ENCODE data around the gene INTS2. TPM values are rescaled to one million over a fixed set of nuclear protein-coding genes. Genes with fewer than 3 reads are reported as not detected.

The INTS2 gene
- polyA plus RNA-seq, 2 of the 4 experiments (the other 2 are of a cell fraction): 14.0 to 35.0 TPM

- Histone ChIP-seq H3K9me3 (no peaks in the 10 kb centered on the region), H3K4me1 (no peaks in the 10 kb centered on the region), H3K27ac (no peak overlapping the region), H3K4me2 (no peak overlapping the region), H3K4me3 (no peak overlapping the region)
- ATAC-seq (no peak), FAIRE-seq (no peak), DNase-seq (ENCODE audit: low read depth in 1 of 2, low spot score in 1 of 2) (no peak)
- 96% methylated on average over 3 of the region's 3 CpGs for WGBS (ENCODE audit: missing lambda C conversion rate)
- POLR2A ChIA-PET: no interaction called here
- TF ChIP-seq NFE2L2 (conservative IDR thresholded peaks at IDR 0.05; ENCODE audit: low read length) (no peak), HEYL (CRISPR knock-in tag; IDR thresholded peaks at IDR 0.05) (no peak), KDM5A (IDR thresholded peaks at IDR 0.05) (no peak), ESRRA (IDR thresholded peaks at IDR 0.05; ENCODE audit: borderline replicate concordance, low read length) (no peak), PBX3 (IDR thresholded peaks at IDR 0.05) (no peak), BCL3 (IDR thresholded peaks at IDR 0.05) (no peak), HDAC2 (IDR thresholded peaks at IDR 0.05) (no peak), JUNB (IDR thresholded peaks at IDR 0.05) (no peak), MYC (IDR thresholded peaks at IDR 0.05; ENCODE audit: borderline replicate concordance, low read length) (no peak)
- CTCF ChIA-PET: no interaction called here
Observed at GRCh38 chr17:61817452-61817851, 110.3 kb downstream of the INTS2 start.

GRCh38 chr17:61816538-61816937 lies 111.2 kb downstream of the INTS2 start:
- DNase-seq (ENCODE audit: low read depth in 1 of 2, low spot score in 1 of 2) (no peak), ATAC-seq (no peak), FAIRE-seq (no peak)
- H3K27ac ChIP-seq: no peak overlapping the region
- CTCF ChIA-PET: interaction anchor here (1.5 kb wide), 1 partner anchor 20 kb away, joined by 4 read pairs; no protein-coding TSS in a partner anchor
- no peaks in the 10 kb centered on the region for H3K9me3 ChIP-seq
- 81% methylated on average over 4 of the region's 4 CpGs for WGBS (ENCODE audit: missing lambda C conversion rate)
- H3K4me2 ChIP-seq: no peak overlapping the region
- no peak overlapping the region for H3K4me3 ChIP-seq
- POLR2A ChIA-PET: no interaction called here
- H3K4me1 ChIP-seq: no peaks in the 10 kb centered on the region
- no peak for TF ChIP-seq MYC (IDR thresholded peaks at IDR 0.05; ENCODE audit: borderline replicate concordance, low read length)
- TF ChIP-seq ELK1 (IDR thresholded peaks at IDR 0.05; ENCODE audit: low read depth, low read length): no peak
- no peak for TF ChIP-seq ZFP36 (IDR thresholded peaks at IDR 0.05; ENCODE audit: borderline replicate concordance, partially characterized antibody)
- TF ChIP-seq NR3C1 (IDR thresholded peaks at IDR 0.05): no peak
- no peak for TF ChIP-seq E2F6 (IDR thresholded peaks at IDR 0.05; ENCODE audit: borderline replicate concordance, low read depth)
- TF ChIP-seq EHMT2 (IDR thresholded peaks at IDR 0.05; ENCODE audit: low read depth): no peak
- no peak for TF ChIP-seq FOSB (CRISPR knock-in tag; IDR thresholded peaks at IDR 0.05)
- TF ChIP-seq POLR2AphosphoS2 (conservative IDR thresholded peaks at IDR 0.05; ENCODE audit: low read length): no peak
- TF ChIP-seq HEYL (CRISPR knock-in tag; IDR thresholded peaks at IDR 0.05): no peak
- TF ChIP-seq RARB (CRISPR knock-in tag; IDR thresholded peaks at IDR 0.05): no peak
- TF ChIP-seq MAFK (IDR thresholded peaks at IDR 0.05; ENCODE audit: partially characterized antibody): no peak
- TF ChIP-seq GATA3 (IDR thresholded peaks at IDR 0.05; ENCODE audit: borderline replicate concordance): no peak
- no peak for TF ChIP-seq HES2 (IDR thresholded peaks at IDR 0.05)
- no peak for TF ChIP-seq JUNB (IDR thresholded peaks at IDR 0.05)
- no peak for TF ChIP-seq FOXS1 (CRISPR knock-in tag; IDR thresholded peaks at IDR 0.05)
- no peak for TF ChIP-seq ATOH8 (CRISPR knock-in tag; IDR thresholded peaks at IDR 0.05; ENCODE audit: low read depth)
- TF ChIP-seq PHF8 (IDR thresholded peaks at IDR 0.05; ENCODE audit: borderline replicate concordance, low read depth): no peak
- TF ChIP-seq BCL3 (IDR thresholded peaks at IDR 0.05): no peak
- TF ChIP-seq RAD21 (conservative IDR thresholded peaks at IDR 0.05 in 1 of 2, IDR thresholded peaks at IDR 0.05 in 1 of 2): no peak
